ENCODE data around the gene TTLL3.

TTLL3 gene

GRCh38 chr3:9762871-9763270 lies 47.2 kb upstream of the TTLL3 start:
- Histone ChIP-seq H3K27ac (ENCODE audit: low read length) (no peak overlapping the region), H3K4me1 (ENCODE audit: low read length) (no peaks in the 10 kb centered on the region), H3K9ac (ENCODE audit: low read length) (no peak overlapping the region), H3K79me2 (ENCODE audit: low read length) (no peaks in the 10 kb centered on the region), H4K20me1 (ENCODE audit: insufficient read depth, low read length) (no peaks in the 10 kb centered on the region), H2AFZ (ENCODE audit: low read depth, low read length) (no peak overlapping the region), H3K36me3 (replicated peaks; ENCODE audit: low read depth, low read length) (no peaks in the 10 kb centered on the region), H3K27me3 (ENCODE audit: low read depth, low read length) (no peaks in the 10 kb centered on the region), H3K4me3 (ENCODE audit: low read length) (no peak overlapping the region), H3K9me3 (ENCODE audit: insufficient read depth, low read length) (no peaks in the 10 kb centered on the region), H3K4me2 (ENCODE audit: low read length) (no peak overlapping the region)
- TF ChIP-seq, protein P1, sequence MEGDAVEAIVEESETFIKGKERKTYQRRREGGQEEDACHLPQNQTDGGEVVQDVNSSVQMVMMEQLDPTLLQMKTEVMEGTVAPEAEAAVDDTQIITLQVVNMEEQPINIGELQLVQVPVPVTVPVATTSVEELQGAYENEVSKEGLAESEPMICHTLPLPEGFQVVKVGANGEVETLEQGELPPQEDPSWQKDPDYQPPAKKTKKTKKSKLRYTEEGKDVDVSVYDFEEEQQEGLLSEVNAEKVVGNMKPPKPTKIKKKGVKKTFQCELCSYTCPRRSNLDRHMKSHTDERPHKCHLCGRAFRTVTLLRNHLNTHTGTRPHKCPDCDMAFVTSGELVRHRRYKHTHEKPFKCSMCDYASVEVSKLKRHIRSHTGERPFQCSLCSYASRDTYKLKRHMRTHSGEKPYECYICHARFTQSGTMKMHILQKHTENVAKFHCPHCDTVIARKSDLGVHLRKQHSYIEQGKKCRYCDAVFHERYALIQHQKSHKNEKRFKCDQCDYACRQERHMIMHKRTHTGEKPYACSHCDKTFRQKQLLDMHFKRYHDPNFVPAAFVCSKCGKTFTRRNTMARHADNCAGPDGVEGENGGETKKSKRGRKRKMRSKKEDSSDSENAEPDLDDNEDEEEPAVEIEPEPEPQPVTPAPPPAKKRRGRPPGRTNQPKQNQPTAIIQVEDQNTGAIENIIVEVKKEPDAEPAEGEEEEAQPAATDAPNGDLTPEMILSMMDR (IDR thresholded peaks at IDR 0.05; ENCODE audit: low read depth, low read length), result no peak
- no peak for TF ChIP-seq EZH2phosphoT487 (IDR thresholded peaks at IDR 0.05; ENCODE audit: low read depth)

DNA sequence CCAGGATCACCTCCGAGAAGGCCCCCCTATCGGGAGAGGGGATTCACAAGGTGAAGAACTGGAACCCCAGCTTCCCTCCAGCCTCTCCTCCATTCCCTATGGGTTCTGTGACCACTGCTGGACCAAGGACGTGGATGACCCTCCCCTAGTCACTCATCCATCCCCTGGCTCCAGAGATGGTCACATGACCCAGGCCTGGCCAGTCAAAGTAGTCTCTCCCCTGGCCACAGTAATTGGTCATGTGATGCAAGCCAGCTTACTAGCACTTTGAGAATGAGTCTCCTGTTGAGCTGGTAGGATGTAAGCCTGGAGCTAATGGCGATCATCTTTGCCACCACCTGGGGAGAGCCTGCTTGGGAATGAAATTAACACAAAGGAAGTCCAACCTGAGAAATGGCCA lies 44.2 kb upstream of the TTLL3 start:
- Histone ChIP-seq H3K4me1 (ENCODE audit: low read length) (no peaks in the 10 kb centered on the region), H3K4me2 (ENCODE audit: low read length) (no peak overlapping the region), H3K4me3 (ENCODE audit: low read length) (no peak overlapping the region), H3K36me3 (replicated peaks; ENCODE audit: low read depth, low read length) (no peaks in the 10 kb centered on the region), H3K9ac (ENCODE audit: low read length) (no peak overlapping the region), H2AFZ (ENCODE audit: low read depth, low read length) (no peak overlapping the region), H3K27me3 (ENCODE audit: low read depth, low read length) (no peaks in the 10 kb centered on the region), H3K9me3 (ENCODE audit: insufficient read depth, low read length) (no peaks in the 10 kb centered on the region), H3K79me2 (ENCODE audit: low read length) (no peaks in the 10 kb centered on the region), H4K20me1 (ENCODE audit: insufficient read depth, low read length) (no peaks in the 10 kb centered on the region), H3K27ac (ENCODE audit: low read length) (no peak overlapping the region)
- TF ChIP-seq, protein P1 (IDR thresholded peaks at IDR 0.05; ENCODE audit: low read depth, low read length), result no peak
- no peak for TF ChIP-seq EZH2phosphoT487 (IDR thresholded peaks at IDR 0.05; ENCODE audit: low read depth)

GRCh38 chr3:9767418-9767817 lies 42.6 kb upstream of the TTLL3 start:
- Histone ChIP-seq H3K4me2 (ENCODE audit: low read length) (no peak overlapping the region), H3K27me3 (ENCODE audit: low read depth, low read length) (no peaks in the 10 kb centered on the region), H3K79me2 (ENCODE audit: low read length) (no peaks in the 10 kb centered on the region)

GRCh38 chr3:9768141-9768775 lies 41.8 kb upstream of the TTLL3 start:
- H3K36me3 ChIP-seq (replicated peaks; ENCODE audit: low read depth, low read length), result no peaks in the 10 kb centered on the region
- H3K9ac ChIP-seq (ENCODE audit: low read length), result no peak overlapping the region
- H3K27me3 ChIP-seq (ENCODE audit: low read depth, low read length), result no peaks in the 10 kb centered on the region
- no peak overlapping the region for H2AFZ ChIP-seq (ENCODE audit: low read depth, low read length)
- H3K27ac ChIP-seq (ENCODE audit: low read length), result no peak overlapping the region
- H3K9me3 ChIP-seq (ENCODE audit: insufficient read depth, low read length), result no peaks in the 10 kb centered on the region
- H3K4me3 ChIP-seq (ENCODE audit: low read length), result no peak overlapping the region
- H3K4me2 ChIP-seq (ENCODE audit: low read length), result no peak overlapping the region
- no peak for TF ChIP-seq EZH2phosphoT487 (IDR thresholded peaks at IDR 0.05; ENCODE audit: low read depth)
- TF ChIP-seq, protein P1 (IDR thresholded peaks at IDR 0.05; ENCODE audit: low read depth, low read length), result no peak
- H4K20me1 ChIP-seq (ENCODE audit: insufficient read depth, low read length), result no peaks in the 10 kb centered on the region
- no peaks in the 10 kb centered on the region for H3K79me2 ChIP-seq (ENCODE audit: low read length)
- no peaks in the 10 kb centered on the region for H3K4me1 ChIP-seq (ENCODE audit: low read length)

More at GRCh38 chr3:9767418-9767817, 42.6 kb upstream of the TTLL3 start:
- H2AFZ ChIP-seq (ENCODE audit: low read depth, low read length), result no peak overlapping the region
- H3K4me3 ChIP-seq (ENCODE audit: low read length), result no peak overlapping the region
- no peaks in the 10 kb centered on the region for H3K4me1 ChIP-seq (ENCODE audit: low read length)
- no peaks in the 10 kb centered on the region for H3K9me3 ChIP-seq (ENCODE audit: insufficient read depth, low read length)
- H4K20me1 ChIP-seq (ENCODE audit: insufficient read depth, low read length), result no peaks in the 10 kb centered on the region
- H3K36me3 ChIP-seq (replicated peaks; ENCODE audit: low read depth, low read length), result no peaks in the 10 kb centered on the region
- no peak overlapping the region for H3K9ac ChIP-seq (ENCODE audit: low read length)
- TF ChIP-seq, protein P1 (IDR thresholded peaks at IDR 0.05; ENCODE audit: low read depth, low read length), result no peak
- no peak for TF ChIP-seq EZH2phosphoT487 (IDR thresholded peaks at IDR 0.05; ENCODE audit: low read depth)
- H3K27ac ChIP-seq (ENCODE audit: low read length), result no peak overlapping the region
